ENCODE measurements around the gene LCN15. TPM values are rescaled to one million over a fixed set of nuclear protein-coding genes. Genes with fewer than 3 reads are reported as not detected.

LCN15 gene
- total RNA-seq, 1 experiment from 2014 or later = 0.05 TPM

GRCh38 chr9:136719195-136719880, 45.0 kb downstream of the LCN15 start:
- no peak for TF ChIP-seq CTCF (IDR thresholded peaks at IDR 0.05)
- TF ChIP-seq REST (IDR thresholded peaks at IDR 0.05; ENCODE audit: insufficient read depth in 1 of 2, low read depth in 2 of 2, low read length in 1 of 2) = no peak
- TF ChIP-seq SIN3A (IDR thresholded peaks at IDR 0.05; ENCODE audit: borderline replicate concordance, insufficient read depth, low read depth, low read length) = no peak
- no peak for TF ChIP-seq TCF7L2 (IDR thresholded peaks at IDR 0.05; ENCODE audit: low read depth, low read length)
- no peak for TF ChIP-seq POLR2AphosphoS5 (IDR thresholded peaks at IDR 0.05; ENCODE audit: low read depth, low read length)
- CTCF ChIA-PET = no interaction called here
- H3K9me3 ChIP-seq (ENCODE audit: control insufficient read depth, insufficient read depth, low read depth, low read length) = no peaks in the 10 kb centered on the region
- DNase-seq (ENCODE audit: low read depth, low spot score) (no peak), ATAC-seq (peak; percentile 22)
- H3K4me1 ChIP-seq (ENCODE audit: control insufficient read depth, insufficient read depth, low read length) = peaks cover 25% of the 10 kb centered on the region
- intact Hi-C loops (cut with micrococcal nuclease; ENCODE audit: unreplicated experiment) = no loop called here
- POLR2A ChIA-PET = interaction anchor here (0.6 to 1.1 kb wide), 2 partner anchors 46 to 356 kb away, joined by 3 read pairs; no protein-coding TSS in a partner anchor
- no peak overlapping the region for H3K4me3 ChIP-seq (ENCODE audit: low read depth in 2 of 2, low read length in 2 of 2)
- no peaks in the 10 kb centered on the region; the same call in 1 of the 2 replicates for H3K36me3 ChIP-seq (ENCODE audit: control insufficient read depth, insufficient read depth, low read length)
- BruUV-seq (replicated peaks) = no TSS peak
- no peak overlapping the region for H3K27ac ChIP-seq (ENCODE audit: low read length)
- in situ Hi-C loops (cut with HindIII; ENCODE audit: low pct_unique_long_range_greater_than_20kb, low sequenced_read_pairs) = no loop called here
- H3K27me3 ChIP-seq (ENCODE audit: control insufficient read depth, insufficient read depth, low read length) = no peaks in the 10 kb centered on the region

DNA sequence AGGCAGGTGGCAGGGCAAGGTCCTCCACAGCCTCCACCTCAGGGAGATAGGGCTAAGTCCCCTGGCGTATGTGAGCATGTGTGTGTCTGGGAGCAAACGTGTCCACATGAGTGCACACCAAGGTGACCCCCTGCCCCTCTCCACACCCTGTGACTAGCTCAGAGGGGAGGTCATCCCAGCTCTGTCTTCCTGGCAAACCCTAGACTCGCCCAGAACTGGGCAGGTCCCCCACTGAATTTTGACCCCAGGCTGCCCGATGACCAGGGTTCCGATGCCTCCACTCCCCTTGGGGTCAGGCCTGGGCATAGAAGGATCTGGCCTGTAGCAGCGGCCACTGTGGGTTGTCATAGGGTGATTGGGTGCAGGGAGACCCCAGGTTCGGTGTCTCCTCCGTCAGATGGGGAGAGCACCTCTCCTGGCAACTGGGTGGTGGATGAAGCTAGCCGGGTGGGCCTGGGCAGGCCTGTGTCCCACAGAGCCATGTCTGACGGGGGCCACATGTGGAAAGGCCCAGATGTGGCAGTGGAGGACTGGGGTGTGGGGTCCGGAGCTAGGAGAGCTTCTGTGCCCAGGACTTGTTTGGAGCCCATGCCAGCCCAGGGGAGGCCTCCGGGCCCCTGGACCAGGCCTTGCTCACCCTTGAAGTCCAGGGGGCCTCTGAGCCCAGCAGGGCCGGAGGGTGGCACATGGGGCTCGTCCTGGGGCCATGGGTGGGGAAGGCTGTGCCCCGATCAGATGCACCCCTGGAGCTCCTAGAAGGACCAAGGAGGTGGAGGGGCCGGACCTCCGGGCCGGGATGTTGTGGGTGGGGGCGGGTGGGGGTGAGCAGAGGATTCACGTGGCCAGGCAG, 45.7 kb downstream of the LCN15 start:
- intact Hi-C loops (cut with micrococcal nuclease; ENCODE audit: unreplicated experiment) = no loop called here
- DNase-seq (ENCODE audit: low read depth, low spot score) = no peak
- H3K4me3 ChIP-seq (ENCODE audit: low read depth in 2 of 2, low read length in 2 of 2) = no peak overlapping the region
- H3K27ac ChIP-seq (ENCODE audit: low read length) = no peak overlapping the region
- POLR2A ChIA-PET = interaction anchor here (0.5 kb wide), 1 partner anchor 20 kb away, joined by 3 read pairs; no protein-coding TSS in a partner anchor
- no peak for TF ChIP-seq TCF7L2 (IDR thresholded peaks at IDR 0.05; ENCODE audit: low read depth, low read length)
- no peak for TF ChIP-seq SIN3A (IDR thresholded peaks at IDR 0.05; ENCODE audit: borderline replicate concordance, insufficient read depth, low read depth, low read length)
- no peak for TF ChIP-seq POLR2AphosphoS5 (IDR thresholded peaks at IDR 0.05; ENCODE audit: low read depth, low read length)
- TF ChIP-seq REST (IDR thresholded peaks at IDR 0.05; ENCODE audit: insufficient read depth in 1 of 2, low read depth in 2 of 2, low read length in 1 of 2) = no peak
- no peak for TF ChIP-seq CTCF (IDR thresholded peaks at IDR 0.05)
- H3K36me3 ChIP-seq (ENCODE audit: control insufficient read depth, insufficient read depth, low read length) = no peaks in the 10 kb centered on the region
- H3K4me1 ChIP-seq (ENCODE audit: control insufficient read depth, insufficient read depth, low read length) = peaks cover 17% of the 10 kb centered on the region
- no peaks in the 10 kb centered on the region for H3K27me3 ChIP-seq (ENCODE audit: control insufficient read depth, insufficient read depth, low read length)
- CTCF ChIA-PET = no interaction called here
- no peak for ATAC-seq
- in situ Hi-C loops (cut with HindIII; ENCODE audit: low pct_unique_long_range_greater_than_20kb, low sequenced_read_pairs) = no loop called here
- BruUV-seq (replicated peaks) = no TSS peak
- H3K9me3 ChIP-seq (ENCODE audit: control insufficient read depth, insufficient read depth, low read depth, low read length) = no peaks in the 10 kb centered on the region

Data from Panc1 (cell line).